AG10803 (cell line): Measurements from ENCODE around the gene TMEM147.

Experiments
- DNase-seq: peaks from one replicate; pipeline ENCODE4 v3.0.0; 2010; ENCODE audit warnings: low read depth
- H3K4me3 ChIP-seq: 2 replicates; pipeline ENCODE4 v1.5.1; 2011; ENCODE audit warnings: mild to moderate bottlenecking, low read length, control low read depth
- CTCF ChIP-seq: conservative IDR thresholded peaks from 2 replicates; pipeline ENCODE4 v1.5.1; 2011; ENCODE audit warnings: mild to moderate bottlenecking, low read length, control low read depth, inconsistent platforms

The TMEM147 gene

GRCh38 chr19:35529241-35530218 lies 15.9 kb upstream of the TMEM147 start:
- DNase-seq = no peak
- no peak overlapping the region for H3K4me3 ChIP-seq
- no peak for TF ChIP-seq CTCF

- no peak overlapping the region for H3K4me3 ChIP-seq
- DNase-seq = no peak
- no peak for TF ChIP-seq CTCF
These were observed 14.1 kb upstream of the TMEM147 start for GRCh38 chr19:35531291-35531690.

GRCh38 chr19:35533201-35533821 lies 12.1 kb upstream of the TMEM147 start, which contains the start of gene GAPDHS:
Gene GAPDHS, plus strand, starts transcription at chr19:35533456. Its CDS starts 72 bp downstream, at chr19:35533528.
- TF ChIP-seq CTCF = no peak
- DNase-seq = no peak
- H3K4me3 ChIP-seq = no peak within 1 kb of the TSS

GRCh38 chr19:35533822-35534392 lies 11.5 kb upstream of the TMEM147 start:
- peak; percentile 48 for DNase-seq
- no peak for TF ChIP-seq CTCF
- H3K4me3 ChIP-seq = no peak overlapping the region

GRCh38 chr19:35534803-35535480 lies 10.5 kb upstream of the TMEM147 start:
- no peak for DNase-seq
- no peak for TF ChIP-seq CTCF
- H3K4me3 ChIP-seq = no peak overlapping the region

GRCh38 chr19:35539314-35539713 lies 6.1 kb upstream of the TMEM147 start:
- no peak for TF ChIP-seq CTCF
- H3K4me3 ChIP-seq = no peak overlapping the region
- DNase-seq = no peak
